K562 (cell line): ENCODE results near the gene SRRD.
"Not testable (repeated sequence)": the region's sequence is repeated elsewhere in the genome, so short reads cannot be mapped to it uniquely, and the experiment has no call there.

Experiments used
- ELK1 ChIP-seq: sonication (generic); formaldehyde crosslinking; IDR thresholded peaks from 2 replicates; pipeline ENCODE4 v1.8.1; 2022; ENCODE audit warnings: missing genetic modification reagents
- GTF2F1 ChIP-seq: IDR thresholded peaks from 2 replicates; pipeline ENCODE4 v1.6.1; 2011; ENCODE audit warnings: low read depth, low read length, improper control_type of control experiment
- ZBTB17 ChIP-seq: fragments of 450-650 bp; formaldehyde crosslinking; IDR thresholded peaks from 2 replicates; pipeline ENCODE4 v1.4.0; 2020; ENCODE audit warnings: mild to moderate bottlenecking
- ZFP36 ChIP-seq: fragments of 150-350 bp; IDR thresholded peaks from 2 replicates; pipeline ENCODE4 v1.6.1; 2018; ENCODE audit warnings: low read length, low read depth; ENCODE audit not compliant: partially characterized antibody
- ZNF175 ChIP-seq: fragments of 200-800 bp; sonication (Bioruptor generic); IDR thresholded peaks from 2 replicates; pipeline ENCODE4 v1.6.1; 2016; ENCODE audit warnings: low read depth, mild to moderate bottlenecking, missing genetic modification characterization, missing compliant biosample characterization
- ZNF212 ChIP-seq: fragments of 450-650 bp; formaldehyde crosslinking; IDR thresholded peaks from 2 replicates; pipeline ENCODE4 v1.4.0; 2020; ENCODE audit warnings: mild to moderate bottlenecking
- ZNF224 ChIP-seq: sonication (generic); formaldehyde crosslinking; IDR thresholded peaks from 2 replicates; pipeline ENCODE4 v1.8.0; 2022; ENCODE audit warnings: mild to moderate bottlenecking, missing genetic modification reagents
- ZNF232 ChIP-seq: sonication (generic); formaldehyde crosslinking; IDR thresholded peaks from 2 replicates; pipeline ENCODE4 v1.8.0; 2022; ENCODE audit warnings: mild to moderate bottlenecking, missing genetic modification reagents
- ZNF707 ChIP-seq: fragments of 250-450 bp; sonication (Bioruptor Pico); conservative IDR thresholded peaks from 2 replicates; pipeline ENCODE4 v1.8.0; 2022; ENCODE audit warnings: inconsistent platforms, mild to moderate bottlenecking, moderate library complexity
- TF ChIP-seq, protein P1 (sequence below), 2 experiments: fragments of 450-650 bp; formaldehyde crosslinking in 1 of 2; IDR thresholded peaks; 2 replicates each; pipeline versions ENCODE4 v1.4.0 to v1.6.1; 2014 to 2020; ENCODE audit warnings: mild to moderate bottlenecking in 2 of 2, borderline replicate concordance in 1 of 2, low read depth in 1 of 2

DNA sequence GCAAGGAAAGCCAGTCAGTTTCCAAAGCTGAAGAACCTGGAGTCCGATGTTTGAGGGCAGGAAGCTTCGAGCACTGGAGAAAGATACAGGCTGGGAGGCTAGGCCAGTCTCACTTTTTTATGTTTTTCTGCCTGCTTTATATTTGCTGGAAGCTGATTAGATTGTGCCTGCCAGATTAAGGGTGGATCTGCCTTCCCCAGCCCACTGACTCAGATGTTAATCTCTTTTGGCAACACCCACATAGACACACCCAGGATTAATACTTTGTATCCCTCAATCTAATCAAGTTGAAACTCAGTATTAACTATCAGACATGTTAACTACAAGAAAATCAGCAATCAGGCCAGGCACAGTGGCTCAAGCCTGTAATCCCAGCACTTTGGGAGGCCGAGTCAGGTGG lies 44.9 kb upstream of the SRRD start:
- TF ChIP-seq ZNF232; ZNF224; ZNF175 (CRISPR knock-in tag); ZBTB17 (CRISPR knock-in tag); ZFP36; ZNF707 (CRISPR knock-in tag); ELK1 (CRISPR knock-in tag); GTF2F1; ZNF212 (CRISPR knock-in tag): not testable (repeated sequence)
- TF ChIP-seq, protein P1, sequence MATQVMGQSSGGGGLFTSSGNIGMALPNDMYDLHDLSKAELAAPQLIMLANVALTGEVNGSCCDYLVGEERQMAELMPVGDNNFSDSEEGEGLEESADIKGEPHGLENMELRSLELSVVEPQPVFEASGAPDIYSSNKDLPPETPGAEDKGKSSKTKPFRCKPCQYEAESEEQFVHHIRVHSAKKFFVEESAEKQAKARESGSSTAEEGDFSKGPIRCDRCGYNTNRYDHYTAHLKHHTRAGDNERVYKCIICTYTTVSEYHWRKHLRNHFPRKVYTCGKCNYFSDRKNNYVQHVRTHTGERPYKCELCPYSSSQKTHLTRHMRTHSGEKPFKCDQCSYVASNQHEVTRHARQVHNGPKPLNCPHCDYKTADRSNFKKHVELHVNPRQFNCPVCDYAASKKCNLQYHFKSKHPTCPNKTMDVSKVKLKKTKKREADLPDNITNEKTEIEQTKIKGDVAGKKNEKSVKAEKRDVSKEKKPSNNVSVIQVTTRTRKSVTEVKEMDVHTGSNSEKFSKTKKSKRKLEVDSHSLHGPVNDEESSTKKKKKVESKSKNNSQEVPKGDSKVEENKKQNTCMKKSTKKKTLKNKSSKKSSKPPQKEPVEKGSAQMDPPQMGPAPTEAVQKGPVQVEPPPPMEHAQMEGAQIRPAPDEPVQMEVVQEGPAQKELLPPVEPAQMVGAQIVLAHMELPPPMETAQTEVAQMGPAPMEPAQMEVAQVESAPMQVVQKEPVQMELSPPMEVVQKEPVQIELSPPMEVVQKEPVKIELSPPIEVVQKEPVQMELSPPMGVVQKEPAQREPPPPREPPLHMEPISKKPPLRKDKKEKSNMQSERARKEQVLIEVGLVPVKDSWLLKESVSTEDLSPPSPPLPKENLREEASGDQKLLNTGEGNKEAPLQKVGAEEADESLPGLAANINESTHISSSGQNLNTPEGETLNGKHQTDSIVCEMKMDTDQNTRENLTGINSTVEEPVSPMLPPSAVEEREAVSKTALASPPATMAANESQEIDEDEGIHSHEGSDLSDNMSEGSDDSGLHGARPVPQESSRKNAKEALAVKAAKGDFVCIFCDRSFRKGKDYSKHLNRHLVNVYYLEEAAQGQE (IDR thresholded peaks at IDR 0.05; ENCODE audit: borderline replicate concordance) = not testable (repeated sequence)
- TF ChIP-seq, protein P1 (CRISPR knock-in tag; IDR thresholded peaks at IDR 0.05; ENCODE audit: low read depth) = not testable (repeated sequence)
